Measurements from ENCODE around the gene ABCF3.

DNA sequence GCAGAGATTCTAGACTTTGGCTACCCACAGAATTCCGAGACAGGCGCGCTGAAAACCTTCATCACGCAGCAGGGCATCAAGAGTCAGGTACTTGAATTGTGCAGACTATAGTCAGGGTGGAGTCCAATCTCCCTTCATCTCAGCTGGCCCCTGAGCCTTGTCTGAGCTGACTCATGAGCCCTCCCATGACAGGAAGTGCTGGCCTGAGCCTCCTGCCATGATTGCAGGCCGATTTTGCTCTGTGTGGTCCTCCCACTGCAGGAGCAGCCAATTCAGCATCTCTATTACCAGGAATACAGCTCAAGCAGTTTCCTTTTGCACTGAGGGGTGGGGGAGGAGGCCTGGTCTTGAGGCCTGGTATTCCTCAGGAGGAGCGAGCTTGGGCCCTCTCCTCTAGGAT, 5.8 kb upstream of the ABCF3 start:
- TF ChIP-seq, protein P1, sequence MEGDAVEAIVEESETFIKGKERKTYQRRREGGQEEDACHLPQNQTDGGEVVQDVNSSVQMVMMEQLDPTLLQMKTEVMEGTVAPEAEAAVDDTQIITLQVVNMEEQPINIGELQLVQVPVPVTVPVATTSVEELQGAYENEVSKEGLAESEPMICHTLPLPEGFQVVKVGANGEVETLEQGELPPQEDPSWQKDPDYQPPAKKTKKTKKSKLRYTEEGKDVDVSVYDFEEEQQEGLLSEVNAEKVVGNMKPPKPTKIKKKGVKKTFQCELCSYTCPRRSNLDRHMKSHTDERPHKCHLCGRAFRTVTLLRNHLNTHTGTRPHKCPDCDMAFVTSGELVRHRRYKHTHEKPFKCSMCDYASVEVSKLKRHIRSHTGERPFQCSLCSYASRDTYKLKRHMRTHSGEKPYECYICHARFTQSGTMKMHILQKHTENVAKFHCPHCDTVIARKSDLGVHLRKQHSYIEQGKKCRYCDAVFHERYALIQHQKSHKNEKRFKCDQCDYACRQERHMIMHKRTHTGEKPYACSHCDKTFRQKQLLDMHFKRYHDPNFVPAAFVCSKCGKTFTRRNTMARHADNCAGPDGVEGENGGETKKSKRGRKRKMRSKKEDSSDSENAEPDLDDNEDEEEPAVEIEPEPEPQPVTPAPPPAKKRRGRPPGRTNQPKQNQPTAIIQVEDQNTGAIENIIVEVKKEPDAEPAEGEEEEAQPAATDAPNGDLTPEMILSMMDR (IDR thresholded peaks at IDR 0.05), result no peak
- TF ChIP-seq POLR2A (IDR thresholded peaks at IDR 0.05), result no peak
- TF ChIP-seq POLR2AphosphoS5 (IDR thresholded peaks at IDR 0.05; ENCODE audit: insufficient read depth in 1 of 2, low read depth in 1 of 2), result no peak

Measured in vagina (tissue), 2 donors.